NCI-H460 (cell line): Measurements from ENCODE around the gene OSBPL2. TPM values are rescaled to one million over a fixed set of nuclear protein-coding genes. Genes with fewer than 3 reads are reported as not detected.

Experiments
- DNase-seq: peaks from one replicate; pipeline ENCODE4 v3.0.0-alpha.2; 2016; ENCODE audit warnings: low read depth; ENCODE audit errors: extremely low read depth
- total RNA-seq: library from RNA; depleted of rRNA; stranded (reverse); fragments of >200 nt; shearing (Covaris generic); gene quantifications from 2 replicates; pipeline ENCODE4 v1.2.3, GENCODE V29; 2014; rRNA removed

Gene OSBPL2
- total RNA-seq, 1 experiment from 2014 or later: 14.8 TPM

GRCh38 chr20:62332421-62332820, 94.1 kb downstream of the OSBPL2 start:
- no peak for DNase-seq

- DNase-seq: no peak
Measured at GRCh38 chr20:62332989-62333819, 94.9 kb downstream of the OSBPL2 start.

- no peak for DNase-seq
Measured at GRCh38 chr20:62333820-62334595, 95.7 kb downstream of the OSBPL2 start.

- DNase-seq: no peak
Measured at GRCh38 chr20:62334881-62335280, 96.6 kb downstream of the OSBPL2 start.

- DNase-seq: no peak
Measured at GRCh38 chr20:62335532-62335931, 97.2 kb downstream of the OSBPL2 start.

GRCh38 chr20:62336329-62336728, 98.0 kb downstream of the OSBPL2 start:
- no peak for DNase-seq

- no peak for DNase-seq
Measured at GRCh38 chr20:62336775-62337557, 98.6 kb downstream of the OSBPL2 start.

GRCh38 chr20:62337558-62338293, 99.4 kb downstream of the OSBPL2 start:
- DNase-seq: no peak

- no peak for DNase-seq
Measured at GRCh38 chr20:62338294-62338620, 99.9 kb downstream of the OSBPL2 start.

- no peak for DNase-seq
Measured at GRCh38 chr20:62339647-62340062, 101.3 kb downstream of the OSBPL2 start.

GRCh38 chr20:62342910-62343309, 104.6 kb downstream of the OSBPL2 start:
- no peak for DNase-seq

GRCh38 chr20:62344092-62344491, 105.8 kb downstream of the OSBPL2 start:
- DNase-seq: no peak

- no peak for DNase-seq
Measured at GRCh38 chr20:62344782-62345181, 106.5 kb downstream of the OSBPL2 start.

Other genes with a start within 250 kb of the OSBPL2 start
- gene TAF4, start 172.6 kb upstream of the OSBPL2 start, total RNA-seq: 4.0 and 6.6 TPM in 2 replicates
- 24.6 and 29.2 TPM in 2 replicates for gene LSM14B, start 116.0 kb upstream of the OSBPL2 start, total RNA-seq
- 406 and 439 TPM in 2 replicates for gene PSMA7, start 95.1 kb upstream of the OSBPL2 start, total RNA-seq
- gene SS18L1, start 94.8 kb upstream of the OSBPL2 start, total RNA-seq: 10.6 and 11.7 TPM in 2 replicates
- gene MTG2, start 55.5 kb upstream of the OSBPL2 start, total RNA-seq: 34.3 and 42.3 TPM in 2 replicates
- not detected in 2 replicates for gene HRH3, start 18.2 kb upstream of the OSBPL2 start, total RNA-seq
- gene ADRM1, start 64.5 kb downstream of the OSBPL2 start, total RNA-seq: 142 and 176 TPM in 2 replicates
- 169 and 171 TPM in 2 replicates for gene LAMA5, start 128.8 kb downstream of the OSBPL2 start, total RNA-seq
- 1,658 and 1,943 TPM in 2 replicates for gene RPS21, start 148.6 kb downstream of the OSBPL2 start, total RNA-seq
- gene CABLES2, start 168.8 kb downstream of the OSBPL2 start, total RNA-seq: 2.1 and 3.1 TPM in 2 replicates
- not detected in 2 replicates for gene RBBP8NL, start 189.0 kb downstream of the OSBPL2 start, total RNA-seq
- gene GATA5, start 237.5 kb downstream of the OSBPL2 start, total RNA-seq: 0.26 and 0.52 TPM in 2 replicates